Breast epithelium (tissue), 3 donors: Measurements from ENCODE around the gene THNSL1.
"Not testable (repeated sequence)": the region's sequence is repeated elsewhere in the genome, so short reads cannot be mapped to it uniquely, and the experiment has no call there.

Experiments used
- POLR2A ChIP-seq: fragments of 450-650 bp; IDR thresholded peaks from one replicate; pipeline ENCODE4 v1.6.1; 2016; ENCODE audit warnings: antibody characterized with exemption, mild to moderate bottlenecking, moderate library complexity
- POLR2AphosphoS5 ChIP-seq, 3 donors: sonication (generic); formaldehyde crosslinking; IDR thresholded peaks; one replicate each; pipeline ENCODE4 v1.6.1; 2017; ENCODE audit warnings: antibody characterized with exemption in 3 of 3
- TF ChIP-seq, protein P1 (sequence below), 3 donors: fragments of 450-650 bp; IDR thresholded peaks; one replicate each; pipeline ENCODE4 v1.5.1; 2016 to 2017; ENCODE audit warnings: antibody characterized with exemption in 3 of 3, mild to moderate bottlenecking in 3 of 3, moderate library complexity in 3 of 3

GRCh38 chr10:24968951-24969350, 47.5 kb upstream of the THNSL1 start:
- TF ChIP-seq, protein P1, sequence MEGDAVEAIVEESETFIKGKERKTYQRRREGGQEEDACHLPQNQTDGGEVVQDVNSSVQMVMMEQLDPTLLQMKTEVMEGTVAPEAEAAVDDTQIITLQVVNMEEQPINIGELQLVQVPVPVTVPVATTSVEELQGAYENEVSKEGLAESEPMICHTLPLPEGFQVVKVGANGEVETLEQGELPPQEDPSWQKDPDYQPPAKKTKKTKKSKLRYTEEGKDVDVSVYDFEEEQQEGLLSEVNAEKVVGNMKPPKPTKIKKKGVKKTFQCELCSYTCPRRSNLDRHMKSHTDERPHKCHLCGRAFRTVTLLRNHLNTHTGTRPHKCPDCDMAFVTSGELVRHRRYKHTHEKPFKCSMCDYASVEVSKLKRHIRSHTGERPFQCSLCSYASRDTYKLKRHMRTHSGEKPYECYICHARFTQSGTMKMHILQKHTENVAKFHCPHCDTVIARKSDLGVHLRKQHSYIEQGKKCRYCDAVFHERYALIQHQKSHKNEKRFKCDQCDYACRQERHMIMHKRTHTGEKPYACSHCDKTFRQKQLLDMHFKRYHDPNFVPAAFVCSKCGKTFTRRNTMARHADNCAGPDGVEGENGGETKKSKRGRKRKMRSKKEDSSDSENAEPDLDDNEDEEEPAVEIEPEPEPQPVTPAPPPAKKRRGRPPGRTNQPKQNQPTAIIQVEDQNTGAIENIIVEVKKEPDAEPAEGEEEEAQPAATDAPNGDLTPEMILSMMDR (IDR thresholded peaks at IDR 0.05), result not testable (repeated sequence)
- not testable (repeated sequence) for TF ChIP-seq POLR2AphosphoS5 (IDR thresholded peaks at IDR 0.05); POLR2A
